ENCODE results near the gene PLAAT3. TPM values are rescaled to one million over a fixed set of nuclear protein-coding genes. Genes with fewer than 3 reads are reported as not detected.
"Not testable (repeated sequence)": the region's sequence is repeated elsewhere in the genome, so short reads cannot be mapped to it uniquely, and the experiment has no call there.

PLAAT3 gene
- total and polyA plus RNA-seq, 2 donors from 2014 or later, result 88.2 to 262 TPM

- H3K36me3 ChIP-seq (ENCODE audit: control insufficient read depth in 2 of 3, insufficient read depth in 3 of 3, low read length in 3 of 3), result no peaks in the 10 kb centered on the region
- H3K27me3 ChIP-seq (ENCODE audit: control insufficient read depth, insufficient read depth, low read length), result no peaks in the 10 kb centered on the region
- DNase-seq (peak in 2 of 5 donors; percentile 51 to 66), FAIRE-seq (no peak)
- intact Hi-C loops (cut with DNase I), result no loop called here
- H3K27ac ChIP-seq (ENCODE audit: low read depth in 2 of 2, low read length in 2 of 2), result no peak overlapping the region
- peaks cover 0 to 4% (median 0%) of the 10 kb centered on the region in 3 donors for H3K4me1 ChIP-seq (ENCODE audit: control insufficient read depth in 2 of 3, insufficient read depth in 2 of 3, low read depth in 1 of 3, low read length in 3 of 3)
- no peak overlapping the region for H3K4me3 ChIP-seq (ENCODE audit: low read length in 3 of 3)
- no peaks in the 10 kb centered on the region for H3K9me3 ChIP-seq (ENCODE audit: control insufficient read depth in 2 of 3, insufficient read depth in 1 of 3, low read length in 3 of 3)
- H3K9ac ChIP-seq (ENCODE audit: low read length in 3 of 3), result no peak overlapping the region
- TF ChIP-seq CTCF (IDR thresholded peaks at IDR 0.05; ENCODE audit: borderline replicate concordance, extremely low read depth, insufficient read depth), result no peak
Observed at GRCh38 chr11:63547061-63547460, 67.2 kb downstream of the PLAAT3 start.

DNA sequence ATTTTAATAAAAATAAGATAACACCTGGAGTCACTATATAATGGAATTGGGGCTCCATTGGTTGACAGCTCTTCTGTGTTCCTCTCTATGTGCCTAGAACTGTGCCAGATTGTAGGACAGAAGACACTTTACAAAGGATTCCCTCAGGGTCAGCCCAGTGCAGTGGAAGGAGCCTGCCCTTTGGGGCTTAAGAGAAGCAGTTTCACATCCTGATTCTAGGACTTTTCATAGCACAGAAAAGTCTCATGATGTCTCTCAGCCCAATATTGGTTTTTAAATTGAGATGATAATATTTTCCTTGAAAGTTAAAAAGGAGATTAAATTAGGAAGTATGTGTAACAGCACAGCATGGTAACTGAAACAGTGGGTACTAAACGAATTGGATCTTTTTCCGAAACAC, 70.5 kb downstream of the PLAAT3 start:
- Histone ChIP-seq H3K9me3 (ENCODE audit: control insufficient read depth in 2 of 3, insufficient read depth in 1 of 3, low read length in 3 of 3) (no peaks in the 10 kb centered on the region), H3K36me3 (ENCODE audit: control insufficient read depth in 2 of 3, insufficient read depth in 3 of 3, low read length in 3 of 3) (peaks cover 0 to 3% (median 0%) of the 10 kb centered on the region in 3 donors), H3K9ac (ENCODE audit: low read length in 3 of 3) (no peak overlapping the region), H3K27ac (ENCODE audit: low read depth in 2 of 2, low read length in 2 of 2) (no peak overlapping the region), H3K4me1 (ENCODE audit: control insufficient read depth in 2 of 3, insufficient read depth in 2 of 3, low read depth in 1 of 3, low read length in 3 of 3) (peaks cover 0 to 10% (median 5%) of the 10 kb centered on the region in 3 donors), H3K4me3 (ENCODE audit: low read length in 3 of 3) (no peak overlapping the region), H3K27me3 (ENCODE audit: control insufficient read depth, insufficient read depth, low read length) (no peaks in the 10 kb centered on the region)
- DNase-seq (no peak), FAIRE-seq (no peak)
- intact Hi-C loops (cut with DNase I), result no loop called here
- no peak for TF ChIP-seq CTCF (IDR thresholded peaks at IDR 0.05; ENCODE audit: borderline replicate concordance, extremely low read depth, insufficient read depth)

GRCh38 chr11:63542506-63542905, 71.7 kb downstream of the PLAAT3 start:
- H3K36me3 ChIP-seq (ENCODE audit: control insufficient read depth in 2 of 3, insufficient read depth in 3 of 3, low read length in 3 of 3); FAIRE-seq; H3K9me3 ChIP-seq (ENCODE audit: control insufficient read depth in 2 of 3, insufficient read depth in 1 of 3, low read length in 3 of 3); H3K27ac ChIP-seq (ENCODE audit: low read depth in 2 of 2, low read length in 2 of 2); intact Hi-C loops (cut with DNase I); DNase-seq; H3K9ac ChIP-seq (ENCODE audit: low read length in 3 of 3); H3K27me3 ChIP-seq (ENCODE audit: control insufficient read depth, insufficient read depth, low read length); H3K4me3 ChIP-seq (ENCODE audit: low read length in 3 of 3): not testable (repeated sequence)
- H3K4me1 ChIP-seq (ENCODE audit: control insufficient read depth in 2 of 3, insufficient read depth in 2 of 3, low read depth in 1 of 3, low read length in 3 of 3), result peaks cover 0 to 22% (median 17%) of the 10 kb centered on the region in 3 donors

- TF ChIP-seq CTCF (IDR thresholded peaks at IDR 0.05; ENCODE audit: borderline replicate concordance, extremely low read depth, insufficient read depth), result no peak
- intact Hi-C loops (cut with DNase I), result no loop called here
Observed at GRCh38 chr11:63537293-63538101, 76.7 kb downstream of the PLAAT3 start.

More at GRCh38 chr11:63537293-63538101, 76.7 kb downstream of the PLAAT3 start:
- peak in 2 of 5 donors; percentile 32 to 64 for DNase-seq
- FAIRE-seq, result no peak
- H3K4me3 ChIP-seq (ENCODE audit: low read length in 3 of 3), result peak overlapping the region in 2 of 3 donors; percentile 59 to 83
- H3K9ac ChIP-seq (ENCODE audit: low read length in 3 of 3), result peak overlapping the region in 2 of 3 donors; percentile 65 to 91
- peaks cover 0 to 36% (median 28%) of the 10 kb centered on the region in 3 donors for H3K4me1 ChIP-seq (ENCODE audit: control insufficient read depth in 2 of 3, insufficient read depth in 2 of 3, low read depth in 1 of 3, low read length in 3 of 3)
- H3K36me3 ChIP-seq (ENCODE audit: control insufficient read depth in 2 of 3, insufficient read depth in 3 of 3, low read length in 3 of 3), result peaks cover 0 to 3% (median 0%) of the 10 kb centered on the region in 3 donors
- no peaks in the 10 kb centered on the region for H3K9me3 ChIP-seq (ENCODE audit: control insufficient read depth in 2 of 3, insufficient read depth in 1 of 3, low read length in 3 of 3)
- H3K27me3 ChIP-seq (ENCODE audit: control insufficient read depth, insufficient read depth, low read length), result no peaks in the 10 kb centered on the region
- H3K27ac ChIP-seq (ENCODE audit: low read depth in 2 of 2, low read length in 2 of 2), result peak overlapping the region; percentile 81 to 96
